ENCODE results near the gene ATP6V0A4. TPM values are rescaled to one million over a fixed set of nuclear protein-coding genes. Genes with fewer than 3 reads are reported as not detected.

The ATP6V0A4 gene
- total and polyA plus RNA-seq, 2 donors (not counting 1 experiment from before 2014, with no cell fraction given): not detected

GRCh38 chr7:138729444-138729843, 68.6 kb downstream of the ATP6V0A4 start:
- H3K9ac ChIP-seq (ENCODE audit: insufficient read depth, low read length): no peak overlapping the region
- H3K4me2 ChIP-seq (ENCODE audit: extremely low read depth, insufficient read depth, low read length): no peak overlapping the region
- H3K79me2 ChIP-seq (ENCODE audit: control insufficient read depth, insufficient read depth, low read length): no peaks in the 10 kb centered on the region
- no peak overlapping the region for H3K4me3 ChIP-seq (replicated peaks in 1 of 4; ENCODE audit: control extremely low read depth in 1 of 4, insufficient read depth in 1 of 4, low read depth in 3 of 4, low read length in 4 of 4)
- H3K27ac ChIP-seq (ENCODE audit: insufficient read depth, low read length): no peak overlapping the region
- H3K9me3 ChIP-seq (ENCODE audit: control insufficient read depth, insufficient read depth, low read depth, low read length): no peaks in the 10 kb centered on the region
- TF ChIP-seq CTCF (conservative IDR thresholded peaks at IDR 0.05 in 1 of 2, IDR thresholded peaks at IDR 0.05 in 1 of 2; ENCODE audit: low read depth in 1 of 2, low read length in 2 of 2): no peak
- no peak for TF ChIP-seq EZH2 (IDR thresholded peaks at IDR 0.05; ENCODE audit: low read length, missing control alignments)
- H3K4me1 ChIP-seq (ENCODE audit: control insufficient read depth, extremely low read depth, insufficient read depth, low read length): no peaks in the 10 kb centered on the region
- DNase-seq (ENCODE audit: low read depth in 2 of 2): no peak
- H2AFZ ChIP-seq (ENCODE audit: low read length): no peak overlapping the region
- H3K36me3 ChIP-seq (ENCODE audit: control insufficient read depth, insufficient read depth, low read length): no peaks in the 10 kb centered on the region
- no peaks in the 10 kb centered on the region for H4K20me1 ChIP-seq (ENCODE audit: control insufficient read depth, extremely low read depth, insufficient read depth, low read length)
- H3K27me3 ChIP-seq (ENCODE audit: control insufficient read depth, insufficient read depth, low read length): no peaks in the 10 kb centered on the region

GRCh38 chr7:138727336-138728099, 70.5 kb downstream of the ATP6V0A4 start:
- DNase-seq (ENCODE audit: low read depth in 2 of 2): no peak
- H3K4me3 ChIP-seq (replicated peaks in 1 of 4; ENCODE audit: control extremely low read depth in 1 of 4, insufficient read depth in 1 of 4, low read depth in 3 of 4, low read length in 4 of 4): no peak overlapping the region
- H2AFZ ChIP-seq (ENCODE audit: low read length): no peak overlapping the region
- no peak overlapping the region for H3K27ac ChIP-seq (ENCODE audit: insufficient read depth, low read length)
- H3K36me3 ChIP-seq (ENCODE audit: control insufficient read depth, insufficient read depth, low read length): no peaks in the 10 kb centered on the region
- no peaks in the 10 kb centered on the region for H3K4me1 ChIP-seq (ENCODE audit: control insufficient read depth, extremely low read depth, insufficient read depth, low read length)
- H3K27me3 ChIP-seq (ENCODE audit: control insufficient read depth, insufficient read depth, low read length): no peaks in the 10 kb centered on the region
- no peaks in the 10 kb centered on the region for H3K9me3 ChIP-seq (ENCODE audit: control insufficient read depth, insufficient read depth, low read depth, low read length)
- H3K79me2 ChIP-seq (ENCODE audit: control insufficient read depth, insufficient read depth, low read length): no peaks in the 10 kb centered on the region
- H4K20me1 ChIP-seq (ENCODE audit: control insufficient read depth, extremely low read depth, insufficient read depth, low read length): no peaks in the 10 kb centered on the region
- H3K4me2 ChIP-seq (ENCODE audit: extremely low read depth, insufficient read depth, low read length): no peak overlapping the region
- TF ChIP-seq EZH2 (IDR thresholded peaks at IDR 0.05; ENCODE audit: low read length, missing control alignments) (no peak), CTCF (conservative IDR thresholded peaks at IDR 0.05 in 1 of 2, IDR thresholded peaks at IDR 0.05 in 1 of 2; ENCODE audit: low read depth in 1 of 2, low read length in 2 of 2) (no peak)
- no peak overlapping the region for H3K9ac ChIP-seq (ENCODE audit: insufficient read depth, low read length)

- Histone ChIP-seq H3K4me3 (replicated peaks in 1 of 4; ENCODE audit: control extremely low read depth in 1 of 4, insufficient read depth in 1 of 4, low read depth in 3 of 4, low read length in 4 of 4) (no peak overlapping the region), H3K9me3 (ENCODE audit: control insufficient read depth, insufficient read depth, low read depth, low read length) (no peaks in the 10 kb centered on the region), H2AFZ (ENCODE audit: low read length) (no peak overlapping the region), H3K27me3 (ENCODE audit: control insufficient read depth, insufficient read depth, low read length) (no peaks in the 10 kb centered on the region), H3K36me3 (ENCODE audit: control insufficient read depth, insufficient read depth, low read length) (no peaks in the 10 kb centered on the region), H3K9ac (ENCODE audit: insufficient read depth, low read length) (no peak overlapping the region), H3K4me1 (ENCODE audit: control insufficient read depth, extremely low read depth, insufficient read depth, low read length) (no peaks in the 10 kb centered on the region), H3K4me2 (ENCODE audit: extremely low read depth, insufficient read depth, low read length) (no peak overlapping the region), H4K20me1 (ENCODE audit: control insufficient read depth, extremely low read depth, insufficient read depth, low read length) (no peaks in the 10 kb centered on the region), H3K79me2 (ENCODE audit: control insufficient read depth, insufficient read depth, low read length) (no peaks in the 10 kb centered on the region), H3K27ac (ENCODE audit: insufficient read depth, low read length) (no peak overlapping the region)
- no peak for DNase-seq (ENCODE audit: low read depth in 2 of 2)
- TF ChIP-seq EZH2 (IDR thresholded peaks at IDR 0.05; ENCODE audit: low read length, missing control alignments) (no peak), CTCF (conservative IDR thresholded peaks at IDR 0.05 in 1 of 2, IDR thresholded peaks at IDR 0.05 in 1 of 2; ENCODE audit: low read depth in 1 of 2, low read length in 2 of 2) (no peak)
Observed at GRCh38 chr7:138726288-138726687, 71.7 kb downstream of the ATP6V0A4 start.

All from fibroblast of lung (primary cell).